GM12878 (cell line): ENCODE data around the gene FOXI1. TPM values are rescaled to one million over a fixed set of nuclear protein-coding genes. Genes with fewer than 3 reads are reported as not detected.

Experiments
- polyA plus RNA-seq, 11 experiments: library from polyadenylated mRNA; depleted of rRNA in 4 of 11; unstranded in 6 of 11; stranded (reverse) in 5 of 11; fragments of >200 nt; fragmentation: Nextera tagmentation in 4 of 11; fragmentation: Illumina TruSeq in 1 of 11; extraction: Ambion mirVana in 4 of 11; extraction: Trizol in 1 of 11; gene quantifications; 1 replicate in 1 of 11; 2 replicates in 10 of 11; pipeline versions ENCODE4 v1.2.1 to v1.2.3, GENCODE V29; 2011 to 2016; ENCODE audit warnings: inconsistent platforms in 2 of 11, missing spikeins in 2 of 11, low read depth in 1 of 11
- total RNA-seq, 4 experiments: library from RNA; depleted of rRNA in 3 of 4; stranded (reverse); fragments of >200 nt in 3 of 4; fragmentation: Illumina TruSeq in 1 of 4; extraction: Trizol in 1 of 4; gene quantifications; 2 replicates each; pipeline versions ENCODE4 v1.2.1 to v1.2.3, GENCODE V29; 2013 to 2021
- TF ChIP-seq, protein P1 (sequence below): IDR thresholded peaks from 2 replicates; pipeline ENCODE4 v1.6.1; 2012; ENCODE audit warnings: improper control_type of control experiment, low read depth, low read length; ENCODE audit not compliant: insufficient replicate concordance
- TF ChIP-seq, protein P2 (sequence below): fragments of 450-650 bp; IDR thresholded peaks from 2 replicates; pipeline ENCODE4 v1.6.1; 2017; ENCODE audit warnings: mild to moderate bottlenecking

FOXI1 gene
- total and polyA plus RNA-seq, 10 of the 15 experiments (the other 5 are each of a cell fraction or from before 2014, with no cell fraction given): not detected

DNA sequence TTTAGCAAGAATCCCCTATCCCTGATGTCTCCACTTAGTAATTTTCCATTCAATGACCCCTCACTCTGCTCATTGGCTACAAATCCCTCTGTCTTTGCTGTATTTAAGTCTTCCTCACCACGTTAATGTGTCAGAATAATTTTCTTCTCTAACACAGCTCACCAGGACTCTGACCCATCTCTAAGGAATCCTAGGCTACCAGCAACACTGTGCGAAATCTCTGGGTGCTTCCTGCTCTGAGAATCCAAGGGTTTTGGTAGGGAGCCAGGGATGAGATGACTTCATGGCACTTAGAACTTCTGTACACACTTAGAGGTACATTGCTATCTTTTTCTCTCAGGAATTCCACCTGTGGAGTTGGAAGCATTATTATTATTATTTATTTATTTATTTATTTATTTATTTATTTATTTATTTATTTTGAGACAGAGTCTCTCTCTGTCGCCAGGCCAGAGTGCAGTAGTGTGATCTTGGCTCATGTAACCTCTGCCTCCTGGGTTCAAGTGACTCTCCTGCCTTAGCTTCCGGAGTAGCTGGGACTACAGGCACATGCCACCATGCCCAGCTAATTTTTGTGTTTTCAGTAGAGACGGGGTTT lies 53.5 kb downstream of the FOXI1 start (continued):
- TF ChIP-seq, protein P1, sequence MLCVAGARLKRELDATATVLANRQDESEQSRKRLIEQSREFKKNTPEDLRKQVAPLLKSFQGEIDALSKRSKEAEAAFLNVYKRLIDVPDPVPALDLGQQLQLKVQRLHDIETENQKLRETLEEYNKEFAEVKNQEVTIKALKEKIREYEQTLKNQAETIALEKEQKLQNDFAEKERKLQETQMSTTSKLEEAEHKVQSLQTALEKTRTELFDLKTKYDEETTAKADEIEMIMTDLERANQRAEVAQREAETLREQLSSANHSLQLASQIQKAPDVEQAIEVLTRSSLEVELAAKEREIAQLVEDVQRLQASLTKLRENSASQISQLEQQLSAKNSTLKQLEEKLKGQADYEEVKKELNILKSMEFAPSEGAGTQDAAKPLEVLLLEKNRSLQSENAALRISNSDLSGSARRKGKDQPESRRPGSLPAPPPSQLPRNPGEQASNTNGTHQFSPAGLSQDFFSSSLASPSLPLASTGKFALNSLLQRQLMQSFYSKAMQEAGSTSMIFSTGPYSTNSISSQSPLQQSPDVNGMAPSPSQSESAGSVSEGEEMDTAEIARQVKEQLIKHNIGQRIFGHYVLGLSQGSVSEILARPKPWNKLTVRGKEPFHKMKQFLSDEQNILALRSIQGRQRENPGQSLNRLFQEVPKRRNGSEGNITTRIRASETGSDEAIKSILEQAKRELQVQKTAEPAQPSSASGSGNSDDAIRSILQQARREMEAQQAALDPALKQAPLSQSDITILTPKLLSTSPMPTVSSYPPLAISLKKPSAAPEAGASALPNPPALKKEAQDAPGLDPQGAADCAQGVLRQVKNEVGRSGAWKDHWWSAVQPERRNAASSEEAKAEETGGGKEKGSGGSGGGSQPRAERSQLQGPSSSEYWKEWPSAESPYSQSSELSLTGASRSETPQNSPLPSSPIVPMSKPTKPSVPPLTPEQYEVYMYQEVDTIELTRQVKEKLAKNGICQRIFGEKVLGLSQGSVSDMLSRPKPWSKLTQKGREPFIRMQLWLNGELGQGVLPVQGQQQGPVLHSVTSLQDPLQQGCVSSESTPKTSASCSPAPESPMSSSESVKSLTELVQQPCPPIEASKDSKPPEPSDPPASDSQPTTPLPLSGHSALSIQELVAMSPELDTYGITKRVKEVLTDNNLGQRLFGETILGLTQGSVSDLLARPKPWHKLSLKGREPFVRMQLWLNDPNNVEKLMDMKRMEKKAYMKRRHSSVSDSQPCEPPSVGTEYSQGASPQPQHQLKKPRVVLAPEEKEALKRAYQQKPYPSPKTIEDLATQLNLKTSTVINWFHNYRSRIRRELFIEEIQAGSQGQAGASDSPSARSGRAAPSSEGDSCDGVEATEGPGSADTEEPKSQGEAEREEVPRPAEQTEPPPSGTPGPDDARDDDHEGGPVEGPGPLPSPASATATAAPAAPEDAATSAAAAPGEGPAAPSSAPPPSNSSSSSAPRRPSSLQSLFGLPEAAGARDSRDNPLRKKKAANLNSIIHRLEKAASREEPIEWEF: no peak
- TF ChIP-seq, protein P2, sequence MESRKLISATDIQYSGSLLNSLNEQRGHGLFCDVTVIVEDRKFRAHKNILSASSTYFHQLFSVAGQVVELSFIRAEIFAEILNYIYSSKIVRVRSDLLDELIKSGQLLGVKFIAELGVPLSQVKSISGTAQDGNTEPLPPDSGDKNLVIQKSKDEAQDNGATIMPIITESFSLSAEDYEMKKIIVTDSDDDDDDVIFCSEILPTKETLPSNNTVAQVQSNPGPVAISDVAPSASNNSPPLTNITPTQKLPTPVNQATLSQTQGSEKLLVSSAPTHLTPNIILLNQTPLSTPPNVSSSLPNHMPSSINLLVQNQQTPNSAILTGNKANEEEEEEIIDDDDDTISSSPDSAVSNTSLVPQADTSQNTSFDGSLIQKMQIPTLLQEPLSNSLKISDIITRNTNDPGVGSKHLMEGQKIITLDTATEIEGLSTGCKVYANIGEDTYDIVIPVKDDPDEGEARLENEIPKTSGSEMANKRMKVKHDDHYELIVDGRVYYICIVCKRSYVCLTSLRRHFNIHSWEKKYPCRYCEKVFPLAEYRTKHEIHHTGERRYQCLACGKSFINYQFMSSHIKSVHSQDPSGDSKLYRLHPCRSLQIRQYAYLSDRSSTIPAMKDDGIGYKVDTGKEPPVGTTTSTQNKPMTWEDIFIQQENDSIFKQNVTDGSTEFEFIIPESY: no peak

Other genes with a start within 250 kb of the FOXI1 start
- not detected in 2 replicates for gene INSYN2B, start 125.4 kb upstream of the FOXI1 start, total RNA-seq (2014; rRNA removed)
- gene INSYN2B, start 125.4 kb upstream of the FOXI1 start, total RNA-seq (2014; rRNA removed; fragmentation: Illumina TruSeq; extraction: Trizol): not detected in 2 replicates
- not detected in 2 replicates for gene INSYN2B, start 125.4 kb upstream of the FOXI1 start, total RNA-seq (2021)
- not detected in 2 replicates for gene INSYN2B, start 125.4 kb upstream of the FOXI1 start, polyA plus RNA-seq (2011; rRNA removed)
- not detected in 2 replicates for gene INSYN2B, start 125.4 kb upstream of the FOXI1 start, polyA plus RNA-seq (2014; fragmentation: Illumina TruSeq; extraction: Trizol)
- gene INSYN2B, start 125.4 kb upstream of the FOXI1 start, polyA plus RNA-seq (2014; fragmentation: Nextera tagmentation; extraction: Ambion mirVana): under 1 TPM in 1 of 2 experiments, not detected in 1; 0.05 TPM
- not detected in 2 replicates for gene INSYN2B, start 125.4 kb upstream of the FOXI1 start, polyA plus RNA-seq (2014; rRNA removed)
- under 1 TPM; 0.13 to 0.27 TPM for gene INSYN2B, start 125.4 kb upstream of the FOXI1 start, polyA plus RNA-seq (2016; fragmentation: Nextera tagmentation; extraction: Ambion mirVana)
- gene C5orf58, start 127.1 kb downstream of the FOXI1 start, total RNA-seq (2014; rRNA removed): not detected in 2 replicates
- not detected in 2 replicates for gene C5orf58, start 127.1 kb downstream of the FOXI1 start, total RNA-seq (2014; rRNA removed; fragmentation: Illumina TruSeq; extraction: Trizol)
- gene C5orf58, start 127.1 kb downstream of the FOXI1 start, total RNA-seq (2021): not detected in 2 replicates
- not detected in 2 replicates for gene C5orf58, start 127.1 kb downstream of the FOXI1 start, polyA plus RNA-seq (2011; rRNA removed)
- not detected in 2 replicates for gene C5orf58, start 127.1 kb downstream of the FOXI1 start, polyA plus RNA-seq (2014; fragmentation: Illumina TruSeq; extraction: Trizol)
- gene C5orf58, start 127.1 kb downstream of the FOXI1 start, polyA plus RNA-seq (2014; fragmentation: Nextera tagmentation; extraction: Ambion mirVana): under 1 TPM; 0.26 to 0.27 TPM
- gene C5orf58, start 127.1 kb downstream of the FOXI1 start, polyA plus RNA-seq (2014; rRNA removed): not detected in 2 replicates
- under 1 TPM in 1 of 2 experiments, not detected in 1; 0.13 TPM for gene C5orf58, start 127.1 kb downstream of the FOXI1 start, polyA plus RNA-seq (2016; fragmentation: Nextera tagmentation; extraction: Ambion mirVana)
- gene LCP2, start 191.9 kb downstream of the FOXI1 start, total RNA-seq (2014; rRNA removed): 17.8 and 19.2 TPM in 2 replicates
- 23.5 and 23.9 TPM in 2 replicates for gene LCP2, start 191.9 kb downstream of the FOXI1 start, total RNA-seq (2014; rRNA removed; fragmentation: Illumina TruSeq; extraction: Trizol)
- gene LCP2, start 191.9 kb downstream of the FOXI1 start, total RNA-seq (2021): 38.5 and 40.0 TPM in 2 replicates
- 45.5 and 46.7 TPM in 2 replicates for gene LCP2, start 191.9 kb downstream of the FOXI1 start, polyA plus RNA-seq (2011; rRNA removed)
- 48.7 and 50.5 TPM in 2 replicates for gene LCP2, start 191.9 kb downstream of the FOXI1 start, polyA plus RNA-seq (2014; fragmentation: Illumina TruSeq; extraction: Trizol)
- 1 to 10 TPM; 8.0 to 8.5 TPM for gene LCP2, start 191.9 kb downstream of the FOXI1 start, polyA plus RNA-seq (2014; fragmentation: Nextera tagmentation; extraction: Ambion mirVana)
- gene LCP2, start 191.9 kb downstream of the FOXI1 start, polyA plus RNA-seq (2014; rRNA removed): 24.4 and 25.7 TPM in 2 replicates
- 10 to 100 TPM; 12.7 to 15.3 TPM for gene LCP2, start 191.9 kb downstream of the FOXI1 start, polyA plus RNA-seq (2016; fragmentation: Nextera tagmentation; extraction: Ambion mirVana)